Mucosa of stomach (tissue), 1 donor: ENCODE measurements around the gene DAP3.
"Not testable (repeated sequence)": the region's sequence is repeated elsewhere in the genome, so short reads cannot be mapped to it uniquely, and the experiment has no call there.

ENCODE experiments used
- H3K27me3 ChIP-seq: one replicate; pipeline ENCODE4 v1.7.0; 2013; ENCODE audit warnings: mild to moderate bottlenecking, low read length; ENCODE audit not compliant: control insufficient read depth, insufficient read depth
- H3K36me3 ChIP-seq: one replicate; pipeline ENCODE4 v1.7.0; 2013; ENCODE audit warnings: low read length; ENCODE audit not compliant: control insufficient read depth, insufficient read depth
- H3K4me1 ChIP-seq: one replicate; pipeline ENCODE4 v1.7.0; 2013; ENCODE audit warnings: mild to moderate bottlenecking, low read length; ENCODE audit not compliant: control insufficient read depth, insufficient read depth
- H3K4me3 ChIP-seq: one replicate; pipeline ENCODE4 v1.7.0; 2013; ENCODE audit warnings: low read length
- H3K9ac ChIP-seq: one replicate; pipeline ENCODE4 v1.7.0; 2013; ENCODE audit warnings: mild to moderate bottlenecking, low read length, moderate library complexity
- H3K9me3 ChIP-seq: one replicate; pipeline ENCODE4 v1.7.0; 2013; ENCODE audit warnings: mild to moderate bottlenecking, low read length, moderate library complexity; ENCODE audit not compliant: control insufficient read depth
- donor health status: Pancreatic carcinoma.

Gene DAP3

DNA sequence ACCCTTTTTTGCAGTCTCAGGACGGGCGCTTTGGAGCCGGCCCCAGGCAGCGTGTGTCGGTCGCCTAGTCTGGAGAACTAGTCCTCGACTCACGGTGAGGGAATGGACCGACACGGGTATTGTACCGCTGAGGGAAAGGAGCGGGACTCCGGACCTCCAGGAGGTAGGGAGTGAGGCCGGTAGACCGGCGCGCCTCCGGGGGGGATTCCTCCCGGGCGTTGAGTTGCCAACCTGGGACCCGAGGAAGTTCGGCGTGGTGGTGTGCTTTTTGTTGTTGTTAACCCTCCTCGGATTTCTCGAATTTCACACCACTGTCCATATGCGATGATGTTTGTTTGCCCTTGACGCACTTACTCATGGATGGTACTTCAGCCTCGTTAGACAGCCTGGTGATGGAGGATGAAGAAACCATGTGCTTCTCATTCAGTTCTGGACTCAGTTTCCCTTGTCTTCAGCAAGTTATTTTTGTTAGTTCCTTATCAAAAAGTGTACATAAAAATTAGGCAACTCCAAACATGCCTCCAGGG is at the start of gene DAP3:
Gene DAP3 (plus strand): TSS at position 11 of the 527 bp plus-strand sequence. CDS start 20,689 bp downstream, outside the sequence.
- H3K27me3 ChIP-seq, H3K9me3 ChIP-seq, H3K36me3 ChIP-seq: not testable (repeated sequence)
- peaks cover 13% of the 10 kb centered on the region for H3K4me1 ChIP-seq
- H3K4me3 ChIP-seq, result peak within 1 kb of the TSS; percentile 80
- peak within 1 kb of the TSS; percentile 94 for H3K9ac ChIP-seq

DNA sequence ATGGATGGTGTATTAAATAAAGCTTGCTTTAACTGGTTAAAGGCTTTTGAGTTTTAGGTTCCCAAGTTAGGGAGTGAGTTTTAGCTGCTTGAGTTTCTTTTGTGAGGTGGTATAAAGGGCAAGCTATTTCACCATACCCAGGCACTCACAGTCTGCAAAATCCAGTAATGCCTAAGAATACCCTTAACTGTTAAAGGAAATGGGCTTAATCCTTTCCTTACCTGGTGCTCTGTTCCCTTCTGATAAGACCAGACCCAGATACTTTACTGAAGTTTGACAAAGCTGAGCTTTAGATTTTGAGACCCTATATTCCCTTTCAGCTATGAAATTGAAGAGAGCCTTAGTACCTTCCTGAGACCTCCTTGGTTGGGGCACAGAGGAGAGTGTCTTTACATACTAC is 48.5 kb upstream of the DAP3 start:
- Histone ChIP-seq H3K4me1 (peaks cover 4% of the 10 kb centered on the region), H3K27me3 (no peaks in the 10 kb centered on the region), H3K36me3 (no peaks in the 10 kb centered on the region), H3K9ac (no peak overlapping the region), H3K4me3 (no peak overlapping the region), H3K9me3 (no peaks in the 10 kb centered on the region)

DNA sequence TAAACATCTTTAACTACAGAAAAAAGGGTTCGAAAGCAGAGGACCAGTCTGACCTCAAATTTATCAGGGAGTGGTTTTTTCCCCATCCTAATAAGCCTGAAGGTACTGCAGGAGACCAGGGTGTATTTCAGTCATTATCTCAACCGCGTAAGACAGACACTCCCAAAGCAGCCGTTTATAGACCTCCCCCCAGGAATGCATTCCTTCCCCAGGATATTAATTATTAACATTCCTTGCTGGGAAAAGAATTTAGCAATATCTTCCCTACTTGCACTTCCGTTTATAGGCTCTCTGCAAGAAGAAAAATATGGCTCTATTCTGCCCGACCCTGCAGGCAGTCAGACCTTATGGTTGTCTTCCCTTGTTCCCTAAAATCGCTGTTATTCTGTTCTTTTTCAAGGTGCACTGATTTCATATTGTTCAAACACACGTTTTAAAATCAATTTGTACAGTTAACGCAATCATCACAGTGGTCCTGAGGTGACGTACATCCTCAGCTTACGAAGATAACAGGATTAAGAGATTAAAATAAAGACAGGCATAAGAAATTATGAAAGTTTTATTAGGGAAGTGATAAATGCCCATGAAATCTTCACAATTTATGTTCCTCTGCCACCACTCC is 46.2 kb upstream of the DAP3 start:
- not testable (repeated sequence) for H3K9ac ChIP-seq, H3K4me3 ChIP-seq, H3K36me3 ChIP-seq, H3K9me3 ChIP-seq, H3K4me1 ChIP-seq, H3K27me3 ChIP-seq

DNA sequence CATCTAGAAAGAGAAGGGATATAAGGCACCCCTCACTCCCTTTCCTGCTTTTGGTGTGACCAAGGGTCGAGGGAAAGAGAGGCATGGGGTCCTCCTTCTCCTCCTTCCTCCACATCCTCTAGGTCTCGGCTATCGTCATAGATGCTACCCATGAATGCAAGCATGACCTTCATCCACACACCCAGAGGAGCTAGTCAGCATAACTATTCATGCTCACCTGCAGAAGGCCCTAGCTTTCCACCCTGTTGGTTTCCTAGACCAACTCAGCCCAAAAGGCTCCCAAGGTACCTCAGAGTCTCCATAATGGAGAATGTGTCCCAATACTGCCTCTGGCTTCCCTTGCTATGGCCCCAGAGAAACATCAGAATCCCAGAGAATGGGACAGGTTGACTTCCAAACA is 45.7 kb upstream of the DAP3 start:
- Histone ChIP-seq H3K4me3 (no peak overlapping the region), H3K9ac (no peak overlapping the region), H3K36me3 (no peaks in the 10 kb centered on the region), H3K9me3 (no peaks in the 10 kb centered on the region), H3K27me3 (no peaks in the 10 kb centered on the region), H3K4me1 (peaks cover 2% of the 10 kb centered on the region)

DNA sequence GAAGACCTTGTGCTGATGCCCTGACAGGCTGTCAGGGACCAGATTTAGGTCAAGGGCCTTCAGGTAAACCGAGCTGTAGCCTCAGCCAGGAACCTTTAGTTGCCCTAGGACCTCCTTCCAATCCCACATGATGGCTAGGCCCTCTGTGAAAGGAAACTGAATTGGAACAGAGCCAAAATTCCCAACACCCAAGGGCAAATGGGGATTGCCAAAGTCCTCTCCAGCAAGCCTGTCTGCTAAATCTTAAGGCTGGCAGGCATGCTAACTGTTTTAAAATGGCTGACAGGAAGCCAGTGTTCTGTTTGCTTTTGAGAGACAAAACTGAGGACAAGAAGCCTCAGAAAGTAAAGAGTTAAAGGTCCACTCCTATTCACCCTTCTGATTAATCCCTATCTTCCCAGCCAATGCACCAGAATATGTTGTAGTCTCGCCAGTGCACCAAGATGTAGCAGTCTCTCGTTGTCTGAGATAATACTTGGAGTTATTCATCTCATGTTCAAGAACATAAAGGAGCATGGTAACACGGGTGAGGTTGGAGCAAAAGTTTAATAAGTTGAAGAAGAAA is 43.8 kb upstream of the DAP3 start:
- Histone ChIP-seq H3K4me3 (no peak overlapping the region), H3K27me3 (no peaks in the 10 kb centered on the region), H3K4me1 (peaks cover 3% of the 10 kb centered on the region), H3K9ac (no peak overlapping the region), H3K36me3 (no peaks in the 10 kb centered on the region), H3K9me3 (no peaks in the 10 kb centered on the region)

DNA sequence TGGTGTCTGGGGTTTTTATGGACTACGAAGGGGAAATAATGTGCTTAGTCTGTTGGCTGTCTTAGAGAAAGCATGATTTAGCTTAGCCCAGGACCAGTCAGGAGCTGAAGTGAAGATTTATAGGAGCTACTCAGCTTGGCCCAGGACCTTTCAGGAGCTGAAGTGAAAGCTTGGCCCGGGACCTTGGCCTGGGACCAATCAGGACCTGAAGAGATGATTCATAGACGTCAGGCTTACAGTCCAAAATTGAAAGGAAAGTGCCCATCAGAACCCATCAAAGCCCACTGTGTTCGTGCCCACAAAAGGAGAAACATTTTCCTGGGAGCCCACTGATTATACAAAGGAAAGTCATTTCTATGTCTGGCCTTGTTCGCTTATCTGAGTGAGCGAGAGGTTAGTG is 43.2 kb upstream of the DAP3 start:
- Histone ChIP-seq H3K9me3 (no peaks in the 10 kb centered on the region), H3K36me3 (no peaks in the 10 kb centered on the region), H3K9ac (no peak overlapping the region), H3K4me1 (peaks cover 4% of the 10 kb centered on the region), H3K27me3 (no peaks in the 10 kb centered on the region), H3K4me3 (no peak overlapping the region)

DNA sequence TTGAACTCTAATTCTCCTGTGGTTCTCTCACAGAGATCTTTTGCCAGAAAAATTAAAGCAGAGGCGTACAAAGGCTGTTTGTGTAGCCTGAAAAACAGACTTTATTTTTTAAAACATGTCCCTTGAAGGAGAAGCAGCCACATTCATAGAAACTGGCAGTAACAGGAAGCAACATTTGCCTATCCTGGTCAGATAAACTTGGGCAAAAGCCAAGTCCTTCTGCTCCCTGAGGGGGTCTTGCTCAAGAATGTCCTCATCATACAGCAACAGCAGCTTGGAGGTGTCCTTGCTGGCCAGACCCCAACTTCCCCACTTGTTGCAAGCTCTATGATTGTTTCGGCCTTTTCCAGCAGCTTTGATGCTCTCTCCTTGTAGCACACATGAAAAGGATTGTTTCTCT is 42.6 kb upstream of the DAP3 start:
- H3K36me3 ChIP-seq, result no peaks in the 10 kb centered on the region
- H3K9ac ChIP-seq, result no peak overlapping the region
- no peaks in the 10 kb centered on the region for H3K27me3 ChIP-seq
- no peaks in the 10 kb centered on the region for H3K9me3 ChIP-seq
- no peak overlapping the region for H3K4me3 ChIP-seq
- peaks cover 9% of the 10 kb centered on the region for H3K4me1 ChIP-seq

DNA sequence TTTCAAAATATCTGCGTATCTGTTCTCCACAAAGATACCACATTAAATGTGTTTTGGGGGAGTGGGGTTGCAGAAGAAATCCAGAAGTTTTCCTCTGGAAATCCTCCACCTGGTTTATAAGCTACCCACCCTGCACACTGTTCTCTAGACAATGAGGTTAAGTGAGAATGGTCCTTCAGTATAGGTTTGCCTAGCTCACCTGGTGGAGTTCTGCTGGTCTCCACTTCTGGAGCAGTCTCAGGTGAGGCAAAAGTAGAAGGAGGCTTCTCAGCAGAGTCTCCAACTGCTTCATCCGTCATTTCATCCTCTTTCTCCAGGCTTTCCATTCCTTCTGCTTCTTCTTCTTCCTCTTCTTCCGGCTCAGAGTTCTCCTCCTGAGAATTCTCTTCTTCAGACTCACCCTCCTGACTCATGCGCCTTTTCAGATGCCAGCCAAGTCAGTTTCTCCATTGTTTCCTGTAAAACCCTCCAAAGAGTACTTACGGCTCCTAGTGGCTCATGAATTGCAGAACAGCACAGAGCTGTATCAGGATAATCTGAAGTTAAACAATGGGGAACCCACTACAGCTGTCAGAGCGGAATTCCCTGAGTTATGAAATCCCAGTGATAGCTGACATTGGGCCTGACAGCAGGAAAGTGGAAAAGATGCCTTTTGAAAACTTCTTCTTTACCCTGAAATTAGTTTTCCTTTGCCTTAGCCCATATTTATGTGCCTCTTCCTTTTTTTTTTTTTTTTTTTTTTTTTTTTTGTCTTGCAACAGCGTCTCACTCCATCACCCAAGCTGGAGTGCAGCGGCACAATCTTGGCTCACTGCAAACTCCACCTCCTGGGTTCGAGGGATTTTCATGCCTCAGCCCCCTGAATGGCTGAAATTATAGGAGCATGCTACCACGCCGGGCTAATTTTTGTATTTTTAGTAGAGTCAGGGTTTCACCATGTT is 40.4 kb upstream of the DAP3 start:
- Histone ChIP-seq H3K4me3 (no peak overlapping the region), H3K27me3 (no peaks in the 10 kb centered on the region), H3K4me1 (peaks cover 19% of the 10 kb centered on the region), H3K9ac (no peak overlapping the region), H3K9me3 (no peaks in the 10 kb centered on the region), H3K36me3 (no peaks in the 10 kb centered on the region)

DNA sequence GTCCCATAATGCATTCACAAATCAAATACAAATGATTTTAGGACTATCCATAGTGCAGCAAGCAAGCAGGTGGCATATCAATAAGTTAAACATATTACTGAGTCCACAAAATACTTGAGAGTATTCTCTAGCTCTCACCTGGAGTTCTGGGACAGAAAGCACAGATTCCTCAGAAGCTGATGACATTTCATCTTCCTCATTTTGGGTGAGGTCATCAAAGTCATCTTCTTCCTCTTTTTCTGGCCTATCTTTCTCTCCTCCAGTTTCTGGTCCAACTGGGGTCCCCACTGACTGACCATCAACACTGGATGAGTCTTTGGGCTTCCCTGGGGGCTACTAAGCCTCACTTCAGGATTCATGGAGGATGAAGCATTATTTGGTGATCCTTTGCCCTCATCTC is 39.2 kb upstream of the DAP3 start:
- no peaks in the 10 kb centered on the region for H3K9me3 ChIP-seq
- no peak overlapping the region for H3K4me3 ChIP-seq

DNA sequence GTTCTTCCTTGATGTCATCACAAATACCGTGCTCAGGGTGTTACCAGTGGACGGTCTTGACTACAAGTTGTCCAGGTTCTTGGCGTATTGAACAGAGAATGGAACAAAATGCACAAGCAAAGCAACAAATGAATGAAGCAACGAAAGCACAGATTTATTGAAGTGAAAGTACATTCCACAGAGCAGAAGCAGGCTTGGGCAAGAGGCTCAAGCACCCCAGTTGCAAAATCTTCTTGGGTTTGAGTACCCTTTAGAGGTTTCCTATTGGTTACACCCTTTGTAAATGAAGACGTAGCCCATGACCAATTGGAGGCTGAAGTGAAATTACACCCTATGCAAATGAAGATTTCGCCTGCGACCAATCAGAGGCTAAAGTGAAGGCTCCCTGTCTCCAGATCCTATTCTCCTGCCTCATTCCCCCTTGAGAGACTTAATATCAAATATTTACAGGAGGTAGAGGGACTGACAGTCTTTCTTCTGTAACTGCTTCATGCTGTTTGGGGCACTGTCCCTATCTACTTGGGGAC is 38.6 kb upstream of the DAP3 start:
- H3K9ac ChIP-seq, result no peak overlapping the region
- H3K9me3 ChIP-seq, result no peaks in the 10 kb centered on the region
- H3K4me1 ChIP-seq, result peaks cover 19% of the 10 kb centered on the region
- no peaks in the 10 kb centered on the region for H3K27me3 ChIP-seq
- H3K36me3 ChIP-seq, result no peaks in the 10 kb centered on the region
- H3K4me3 ChIP-seq, result no peak overlapping the region

More for the DNA sequence above, 39.2 kb upstream of the DAP3 start:
- Histone ChIP-seq H3K4me1 (peaks cover 19% of the 10 kb centered on the region), H3K9ac (no peak overlapping the region), H3K36me3 (no peaks in the 10 kb centered on the region), H3K27me3 (no peaks in the 10 kb centered on the region)

DNA sequence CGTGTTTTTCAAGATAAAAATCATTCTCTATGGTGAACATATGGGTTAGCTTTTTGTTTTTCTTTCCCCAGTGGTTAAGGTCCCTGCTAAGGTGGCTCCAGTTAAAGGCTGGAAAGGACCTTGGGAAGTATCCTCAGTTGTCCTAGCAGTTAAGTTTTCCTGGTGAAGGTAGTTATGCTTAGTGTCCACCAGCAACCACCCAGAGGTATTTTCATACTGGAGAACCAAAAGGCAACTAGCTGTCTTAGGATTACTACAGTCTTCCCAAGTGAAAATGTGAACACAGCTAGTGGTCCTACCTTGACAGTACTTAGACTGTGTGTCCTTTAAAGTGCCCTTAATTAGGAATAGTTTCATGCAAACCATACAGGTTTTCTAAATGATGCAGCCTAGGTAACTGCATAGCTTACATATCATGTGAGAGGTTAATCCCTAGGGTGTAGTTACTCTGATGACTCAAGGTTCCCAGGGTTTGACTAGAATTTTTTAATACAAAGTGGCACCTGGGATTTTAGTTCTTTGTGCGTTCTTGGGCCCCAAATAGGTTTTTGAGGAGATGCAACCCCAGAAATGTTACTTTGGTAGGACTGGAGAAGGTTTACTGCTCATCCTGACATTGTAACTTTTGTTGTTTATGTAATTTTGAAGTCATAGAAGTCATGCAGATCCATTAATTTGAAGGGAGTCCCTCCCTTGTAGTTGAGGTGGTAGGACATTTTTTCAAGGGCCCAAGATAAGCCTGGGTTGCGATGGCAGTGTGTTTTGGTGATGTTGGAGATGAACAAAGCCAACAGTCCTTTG is 36.8 kb upstream of the DAP3 start:
- no peaks in the 10 kb centered on the region for H3K36me3 ChIP-seq
- H3K27me3 ChIP-seq, result no peaks in the 10 kb centered on the region
- peaks cover 19% of the 10 kb centered on the region for H3K4me1 ChIP-seq
- no peak overlapping the region for H3K4me3 ChIP-seq
- no peaks in the 10 kb centered on the region for H3K9me3 ChIP-seq
- no peak overlapping the region for H3K9ac ChIP-seq
